ENCODE measurements around the gene KCNAB2. TPM values are rescaled to one million over a fixed set of nuclear protein-coding genes. Genes with fewer than 3 reads are reported as not detected.

Gene KCNAB2
- total RNA-seq, 1 experiment from 2014 or later, result 3.4 TPM

GRCh38 chr1:6144175-6144574 is 98.5 kb downstream of the KCNAB2 start:
- Histone ChIP-seq H3K9me3 (replicated peaks) (no peaks in the 10 kb centered on the region; the same call in 1 of the 2 replicates), H3K27ac (no peak overlapping the region), H3K27me3 (replicated peaks) (no peaks in the 10 kb centered on the region), H3K36me3 (no peaks in the 10 kb centered on the region), H3K4me1 (replicated peaks) (no peaks in the 10 kb centered on the region), H3K4me3 (no peak overlapping the region)
- no peak for DNase-seq (ENCODE audit: low read depth in 1 of 2, low spot score in 2 of 2)

- no peaks in the 10 kb centered on the region for H3K36me3 ChIP-seq
- DNase-seq (ENCODE audit: low read depth in 1 of 2, low spot score in 2 of 2), result no peak
- H3K27me3 ChIP-seq (replicated peaks), result no peaks in the 10 kb centered on the region
Observed at GRCh38 chr1:6144647-6145395, 99.1 kb downstream of the KCNAB2 start.

GRCh38 chr1:6145396-6145750 is 99.7 kb downstream of the KCNAB2 start:
- no peak overlapping the region for H3K27ac ChIP-seq
- no peaks in the 10 kb centered on the region; the same call in 1 of the 2 replicates for H3K9me3 ChIP-seq (replicated peaks)
- H3K27me3 ChIP-seq (replicated peaks), result no peaks in the 10 kb centered on the region
- no peaks in the 10 kb centered on the region for H3K36me3 ChIP-seq
- no peaks in the 10 kb centered on the region for H3K4me1 ChIP-seq (replicated peaks)
- no peak overlapping the region for H3K4me3 ChIP-seq
- DNase-seq (ENCODE audit: low read depth in 1 of 2, low spot score in 2 of 2), result no peak

More at GRCh38 chr1:6144647-6145395, 99.1 kb downstream of the KCNAB2 start:
- Histone ChIP-seq H3K9me3 (replicated peaks) (no peaks in the 10 kb centered on the region; the same call in 1 of the 2 replicates), H3K4me1 (replicated peaks) (no peaks in the 10 kb centered on the region), H3K4me3 (no peak overlapping the region), H3K27ac (no peak overlapping the region)

- DNase-seq (ENCODE audit: low read depth in 1 of 2, low spot score in 2 of 2), result no peak
- Histone ChIP-seq H3K4me3 (no peak overlapping the region), H3K9me3 (replicated peaks) (no peaks in the 10 kb centered on the region; the same call in 1 of the 2 replicates), H3K4me1 (replicated peaks) (no peaks in the 10 kb centered on the region), H3K36me3 (no peaks in the 10 kb centered on the region), H3K27ac (no peak overlapping the region), H3K27me3 (replicated peaks) (no peaks in the 10 kb centered on the region)
Observed at GRCh38 chr1:6145864-6146410, 100.2 kb downstream of the KCNAB2 start.

- Histone ChIP-seq H3K27me3 (replicated peaks) (no peaks in the 10 kb centered on the region), H3K9me3 (replicated peaks) (no peaks in the 10 kb centered on the region), H3K27ac (no peak overlapping the region), H3K36me3 (no peaks in the 10 kb centered on the region), H3K4me1 (replicated peaks) (no peaks in the 10 kb centered on the region), H3K4me3 (no peak overlapping the region)
- no peak for DNase-seq (ENCODE audit: low read depth in 1 of 2, low spot score in 2 of 2)
Observed at GRCh38 chr1:6148497-6149241, 103.0 kb downstream of the KCNAB2 start.

GRCh38 chr1:6149597-6149996 is 103.9 kb downstream of the KCNAB2 start:
- Histone ChIP-seq H3K27me3 (replicated peaks) (no peaks in the 10 kb centered on the region), H3K9me3 (replicated peaks) (no peaks in the 10 kb centered on the region), H3K36me3 (no peaks in the 10 kb centered on the region), H3K4me1 (replicated peaks) (no peaks in the 10 kb centered on the region), H3K4me3 (no peak overlapping the region), H3K27ac (no peak overlapping the region)
- DNase-seq (ENCODE audit: low read depth in 1 of 2, low spot score in 2 of 2), result no peak

- H3K4me1 ChIP-seq (replicated peaks), result no peaks in the 10 kb centered on the region
- no peak overlapping the region for H3K27ac ChIP-seq
- H3K27me3 ChIP-seq (replicated peaks), result no peaks in the 10 kb centered on the region
- H3K9me3 ChIP-seq (replicated peaks), result no peaks in the 10 kb centered on the region
- H3K36me3 ChIP-seq, result no peaks in the 10 kb centered on the region
- H3K4me3 ChIP-seq, result no peak overlapping the region
- no peak for DNase-seq (ENCODE audit: low read depth in 1 of 2, low spot score in 2 of 2)
Observed at GRCh38 chr1:6150006-6150938, 104.6 kb downstream of the KCNAB2 start.

Other genes with a start within 250 kb of the KCNAB2 start
- gene NPHP4, start 53.5 kb upstream of the KCNAB2 start, total RNA-seq (2014; rRNA removed; shearing (Covaris generic)), result 3.6 and 4.5 TPM in 2 replicates
- gene CHD5, start 134.4 kb downstream of the KCNAB2 start, total RNA-seq (2014; rRNA removed; shearing (Covaris generic)), result 0.28 and 0.53 TPM in 2 replicates
- gene RPL22, start 153.7 kb downstream of the KCNAB2 start, total RNA-seq (2014; rRNA removed; shearing (Covaris generic)), result 149 and 187 TPM in 2 replicates
- gene RNF207, start 160.2 kb downstream of the KCNAB2 start, total RNA-seq (2014; rRNA removed; shearing (Covaris generic)), result 5.4 and 27.3 TPM in 2 replicates
- gene ICMT, start 190.1 kb downstream of the KCNAB2 start, total RNA-seq (2014; rRNA removed; shearing (Covaris generic)), result 114 and 140 TPM in 2 replicates
- gene HES3, start 198.3 kb downstream of the KCNAB2 start, total RNA-seq (2014; rRNA removed; shearing (Covaris generic)), result not detected in 2 replicates
- 0.32 TPM in 1 of 2 replicates, not detected in the other for gene GPR153, start 215.2 kb downstream of the KCNAB2 start, total RNA-seq (2014; rRNA removed; shearing (Covaris generic))